Measurements from ENCODE around the gene NOL11. TPM values are rescaled to one million over a fixed set of nuclear protein-coding genes. Genes with fewer than 3 reads are reported as not detected.

Gene NOL11
- total and polyA plus RNA-seq, 11 donors = 18.1 to 34.0 (median 22.6) TPM

DNA sequence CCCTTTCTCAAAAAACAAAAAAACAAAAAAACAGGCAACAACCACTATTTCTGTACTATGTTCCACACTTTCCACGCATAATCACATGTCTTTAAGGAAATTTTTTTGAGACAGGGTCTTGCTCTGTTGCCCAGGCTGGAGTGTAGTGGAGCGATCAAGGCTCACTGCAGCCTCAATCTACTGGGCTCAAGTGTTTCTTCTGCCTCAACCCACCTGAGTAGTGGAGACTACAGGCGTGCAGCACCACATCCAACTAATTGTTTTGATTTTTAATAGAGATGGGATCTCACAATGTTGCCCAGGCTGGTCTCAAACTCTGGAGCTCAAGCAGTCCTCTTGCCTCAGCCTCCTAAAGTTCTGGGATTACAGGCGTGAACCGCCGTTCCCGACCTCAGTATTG is 54.9 kb downstream of the NOL11 start:
- H3K27ac ChIP-seq = no peak overlapping the region
- H3K36me3 ChIP-seq = no peaks in the 10 kb centered on the region
- no peaks in the 10 kb centered on the region for H3K9me3 ChIP-seq
- TF ChIP-seq, protein P1, sequence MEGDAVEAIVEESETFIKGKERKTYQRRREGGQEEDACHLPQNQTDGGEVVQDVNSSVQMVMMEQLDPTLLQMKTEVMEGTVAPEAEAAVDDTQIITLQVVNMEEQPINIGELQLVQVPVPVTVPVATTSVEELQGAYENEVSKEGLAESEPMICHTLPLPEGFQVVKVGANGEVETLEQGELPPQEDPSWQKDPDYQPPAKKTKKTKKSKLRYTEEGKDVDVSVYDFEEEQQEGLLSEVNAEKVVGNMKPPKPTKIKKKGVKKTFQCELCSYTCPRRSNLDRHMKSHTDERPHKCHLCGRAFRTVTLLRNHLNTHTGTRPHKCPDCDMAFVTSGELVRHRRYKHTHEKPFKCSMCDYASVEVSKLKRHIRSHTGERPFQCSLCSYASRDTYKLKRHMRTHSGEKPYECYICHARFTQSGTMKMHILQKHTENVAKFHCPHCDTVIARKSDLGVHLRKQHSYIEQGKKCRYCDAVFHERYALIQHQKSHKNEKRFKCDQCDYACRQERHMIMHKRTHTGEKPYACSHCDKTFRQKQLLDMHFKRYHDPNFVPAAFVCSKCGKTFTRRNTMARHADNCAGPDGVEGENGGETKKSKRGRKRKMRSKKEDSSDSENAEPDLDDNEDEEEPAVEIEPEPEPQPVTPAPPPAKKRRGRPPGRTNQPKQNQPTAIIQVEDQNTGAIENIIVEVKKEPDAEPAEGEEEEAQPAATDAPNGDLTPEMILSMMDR (IDR thresholded peaks at IDR 0.05) = no peak
- no peak for TF ChIP-seq POLR2A (IDR thresholded peaks at IDR 0.05)
- ATAC-seq (no peak), DNase-seq (no peak)
- no peak overlapping the region for H3K4me3 ChIP-seq
- H3K27me3 ChIP-seq = no peaks in the 10 kb centered on the region
- no peaks in the 10 kb centered on the region for H3K4me1 ChIP-seq
- 92 to 94% (median 93%) methylated on average over 7 of the region's 7 CpGs for WGBS, 4 donors
- intact Hi-C loops (cut with DNase I) = no loop called here

DNA sequence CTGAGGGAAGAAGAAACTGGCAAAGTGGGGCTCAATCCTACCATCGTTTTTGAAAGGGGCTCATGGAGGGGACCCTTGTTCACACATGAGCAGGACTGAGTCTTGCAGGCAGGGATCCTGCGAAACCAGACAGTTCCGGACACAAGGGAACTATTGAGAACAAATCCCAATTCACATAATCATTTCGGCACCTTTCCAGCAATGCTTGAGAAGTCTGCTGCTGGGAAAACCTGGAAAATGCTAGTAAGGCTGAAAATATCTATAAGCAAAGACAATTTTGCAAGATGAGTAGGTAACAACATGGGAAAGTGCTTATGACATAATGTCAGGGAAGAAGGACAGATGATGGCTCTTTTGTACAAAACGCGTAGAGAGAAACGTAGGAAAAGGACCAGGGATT is 55.5 kb downstream of the NOL11 start:
- Histone ChIP-seq H3K4me1 (no peaks in the 10 kb centered on the region), H3K27me3 (no peaks in the 10 kb centered on the region), H3K9me3 (no peaks in the 10 kb centered on the region), H3K27ac (no peak overlapping the region), H3K4me3 (no peak overlapping the region), H3K36me3 (no peaks in the 10 kb centered on the region)
- WGBS, 4 donors = 68 to 74% (median 70%) methylated on average over 7 of the region's 7 CpGs
- intact Hi-C loops (cut with DNase I) = no loop called here
- ATAC-seq (no peak), DNase-seq (no peak)
- no peak for TF ChIP-seq POLR2A (IDR thresholded peaks at IDR 0.05)
- TF ChIP-seq, protein P1 (IDR thresholded peaks at IDR 0.05) = no peak

- H3K4me3 ChIP-seq = no peak overlapping the region
- intact Hi-C loops (cut with DNase I) = no loop called here
- peak overlapping the region in 3 of 12 donors; percentile 22 to 64 (median 54) for H3K27ac ChIP-seq
- TF ChIP-seq POLR2A (IDR thresholded peaks at IDR 0.05) = no peak
- TF ChIP-seq, protein P1 (IDR thresholded peaks at IDR 0.05) = peak; percentile 35 to 64 (median 48)
- H3K27me3 ChIP-seq = no peaks in the 10 kb centered on the region
- peaks cover 0 to 7% (median 4%) of the 10 kb centered on the region in 12 donors for H3K4me1 ChIP-seq
- DNase-seq (peak; percentile 23 to 85 (median 62)), ATAC-seq (peak; percentile 92 to 97 (median 93))
- 12 to 29% (median 21%) methylated on average over 13 of the region's 13 CpGs for WGBS, 4 donors
- H3K9me3 ChIP-seq = no peaks in the 10 kb centered on the region
- H3K36me3 ChIP-seq = no peaks in the 10 kb centered on the region
Observed at GRCh38 chr17:67779098-67779672, 61.4 kb downstream of the NOL11 start.

DNA sequence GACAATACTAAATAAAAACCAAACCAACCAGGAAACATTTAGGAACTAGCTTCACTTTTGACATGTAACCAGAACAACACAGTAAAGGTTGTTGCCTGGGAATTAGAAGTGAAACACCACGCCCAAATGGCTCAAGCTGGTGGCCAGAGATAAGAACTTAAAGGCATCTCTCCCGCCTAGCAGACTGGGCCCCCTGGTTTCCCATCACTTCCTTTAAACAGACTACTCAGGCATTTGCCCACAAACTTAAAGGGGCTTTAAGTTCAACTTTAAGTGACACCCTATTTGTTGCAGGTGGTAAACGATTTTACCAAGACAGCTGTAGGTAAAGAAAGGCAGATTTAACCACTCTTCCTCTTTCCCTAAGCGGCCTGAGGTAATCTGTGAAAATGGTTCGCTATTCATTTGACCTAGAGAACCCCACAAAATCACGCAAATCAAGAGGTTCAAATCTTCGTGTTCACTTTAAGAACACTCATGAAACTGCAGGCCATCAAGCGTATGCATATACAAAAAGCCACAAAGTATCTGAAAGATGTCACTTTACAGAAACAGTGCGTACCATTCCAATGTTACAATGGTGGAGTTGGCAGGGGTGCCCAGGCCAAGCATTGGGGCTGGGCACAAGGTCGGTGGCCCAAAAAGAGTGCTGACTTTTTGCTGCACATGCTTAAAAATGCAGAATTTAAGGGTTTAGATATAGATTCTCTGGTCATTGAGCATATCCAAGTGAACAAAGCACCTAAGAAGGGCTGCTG is 66.8 kb downstream of the NOL11 start:
- no peak for DNase-seq
- H3K9me3 ChIP-seq = no peaks in the 10 kb centered on the region
- WGBS, 4 donors = 69 to 74% (median 72%) methylated on average over 10 of the region's 10 CpGs
- H3K27me3 ChIP-seq = no peaks in the 10 kb centered on the region
- H3K4me1 ChIP-seq = peaks cover 0 to 1% (median 0%) of the 10 kb centered on the region in 12 donors
- peak in 1 of 4 donors; percentile 41 for ATAC-seq
- H3K36me3 ChIP-seq = no peaks in the 10 kb centered on the region
- no peak overlapping the region for H3K4me3 ChIP-seq
- intact Hi-C loops (cut with DNase I) = no loop called here
- no peak for TF ChIP-seq POLR2A (IDR thresholded peaks at IDR 0.05)
- TF ChIP-seq, protein P1 (IDR thresholded peaks at IDR 0.05) = no peak
- H3K27ac ChIP-seq = no peak overlapping the region

All from heart left ventricle (tissue), 16 donors.